Measurements from ENCODE around the gene AK4.
"Not testable (repeated sequence)": the region's sequence is repeated elsewhere in the genome, so short reads cannot be mapped to it uniquely, and the experiment has no call there.

The AK4 gene

GRCh38 chr1:65148178-65148547 lies at the start of gene AK4:
Gene AK4 (plus strand): TSS chr1:65148203. CDS start chr1:65148408, 205 bp downstream.
- H4K20me1 ChIP-seq (ENCODE audit: control insufficient read depth, insufficient read depth, low read depth, low read length); H3K9me3 ChIP-seq (ENCODE audit: control insufficient read depth, insufficient read depth, low read length); H3F3A ChIP-seq (ENCODE audit: control insufficient read depth, insufficient read depth); H3K27ac ChIP-seq (ENCODE audit: low read depth, low read length); H3K9me2 ChIP-seq (replicated peaks; ENCODE audit: control insufficient read depth, low read length); H3K36me3 ChIP-seq (ENCODE audit: control insufficient read depth, low read length): not testable (repeated sequence)
- Histone ChIP-seq H3K4me3 (ENCODE audit: low read length) (peak within 1 kb of the TSS; percentile 76), H3K27me3 (ENCODE audit: control insufficient read depth, low read length) (peaks cover 40% of the 10 kb centered on the region), H3K4me1 (ENCODE audit: control insufficient read depth, low read length) (peaks cover 16% of the 10 kb centered on the region), H3K79me2 (ENCODE audit: control insufficient read depth, low read length) (peaks cover 26% of the 10 kb centered on the region), H3K4me2 (ENCODE audit: low read length) (peak within 1 kb of the TSS; percentile 90)

GRCh38 chr1:65103807-65104206 lies 44.2 kb upstream of the AK4 start:
- Histone ChIP-seq H3K4me2 (ENCODE audit: low read length) (no peak overlapping the region), H3K27ac (ENCODE audit: low read depth, low read length) (no peak overlapping the region), H3K79me2 (ENCODE audit: control insufficient read depth, low read length) (no peaks in the 10 kb centered on the region), H3K9me3 (ENCODE audit: control insufficient read depth, insufficient read depth, low read length) (no peaks in the 10 kb centered on the region), H3F3A (ENCODE audit: control insufficient read depth, insufficient read depth) (no peaks in the 10 kb centered on the region), H3K4me1 (ENCODE audit: control insufficient read depth, low read length) (no peaks in the 10 kb centered on the region), H3K36me3 (ENCODE audit: control insufficient read depth, low read length) (no peaks in the 10 kb centered on the region), H3K9me2 (replicated peaks; ENCODE audit: control insufficient read depth, low read length) (no peaks in the 10 kb centered on the region), H3K27me3 (ENCODE audit: control insufficient read depth, low read length) (peaks cover 8% of the 10 kb centered on the region; the same call in 1 of the 2 replicates), H3K4me3 (ENCODE audit: low read length) (no peak overlapping the region), H4K20me1 (ENCODE audit: control insufficient read depth, insufficient read depth, low read depth, low read length) (no peaks in the 10 kb centered on the region)
- TF ChIP-seq EZH2phosphoT487 (IDR thresholded peaks at IDR 0.05; ENCODE audit: borderline replicate concordance, low read length) (no peak), CTCF (IDR thresholded peaks at IDR 0.05; ENCODE audit: low read depth, low read length, poor library complexity, severe bottlenecking) (no peak)

- no peaks in the 10 kb centered on the region for H4K20me1 ChIP-seq (ENCODE audit: control insufficient read depth, insufficient read depth, low read depth, low read length)
- no peak overlapping the region for H3K27ac ChIP-seq (ENCODE audit: low read depth, low read length)
- TF ChIP-seq EZH2phosphoT487 (IDR thresholded peaks at IDR 0.05; ENCODE audit: borderline replicate concordance, low read length) (no peak), CTCF (IDR thresholded peaks at IDR 0.05; ENCODE audit: low read depth, low read length, poor library complexity, severe bottlenecking) (no peak)
- H3K36me3 ChIP-seq (ENCODE audit: control insufficient read depth, low read length), result no peaks in the 10 kb centered on the region
- no peak overlapping the region for H3K4me3 ChIP-seq (ENCODE audit: low read length)
- H3K9me3 ChIP-seq (ENCODE audit: control insufficient read depth, insufficient read depth, low read length), result no peaks in the 10 kb centered on the region
- H3K79me2 ChIP-seq (ENCODE audit: control insufficient read depth, low read length), result no peaks in the 10 kb centered on the region
- H3K4me2 ChIP-seq (ENCODE audit: low read length), result no peak overlapping the region
- H3K9me2 ChIP-seq (replicated peaks; ENCODE audit: control insufficient read depth, low read length), result no peaks in the 10 kb centered on the region
- H3K4me1 ChIP-seq (ENCODE audit: control insufficient read depth, low read length), result no peaks in the 10 kb centered on the region
- H3K27me3 ChIP-seq (ENCODE audit: control insufficient read depth, low read length), result peaks cover 9% of the 10 kb centered on the region; the same call in 1 of the 2 replicates
- no peaks in the 10 kb centered on the region for H3F3A ChIP-seq (ENCODE audit: control insufficient read depth, insufficient read depth)
Observed at GRCh38 chr1:65104854-65105534, 43.0 kb upstream of the AK4 start.

GRCh38 chr1:65105596-65105995 lies 42.4 kb upstream of the AK4 start:
- no peaks in the 10 kb centered on the region for H3K9me3 ChIP-seq (ENCODE audit: control insufficient read depth, insufficient read depth, low read length)
- no peaks in the 10 kb centered on the region for H3K4me1 ChIP-seq (ENCODE audit: control insufficient read depth, low read length)
- H4K20me1 ChIP-seq (ENCODE audit: control insufficient read depth, insufficient read depth, low read depth, low read length), result no peaks in the 10 kb centered on the region
- no peaks in the 10 kb centered on the region for H3F3A ChIP-seq (ENCODE audit: control insufficient read depth, insufficient read depth)
- H3K27ac ChIP-seq (ENCODE audit: low read depth, low read length), result no peak overlapping the region
- no peak overlapping the region for H3K4me2 ChIP-seq (ENCODE audit: low read length)
- H3K36me3 ChIP-seq (ENCODE audit: control insufficient read depth, low read length), result no peaks in the 10 kb centered on the region
- H3K27me3 ChIP-seq (ENCODE audit: control insufficient read depth, low read length), result peaks cover 9% of the 10 kb centered on the region; the same call in 1 of the 2 replicates
- H3K4me3 ChIP-seq (ENCODE audit: low read length), result no peak overlapping the region
- H3K79me2 ChIP-seq (ENCODE audit: control insufficient read depth, low read length), result no peaks in the 10 kb centered on the region
- TF ChIP-seq EZH2phosphoT487 (IDR thresholded peaks at IDR 0.05; ENCODE audit: borderline replicate concordance, low read length) (no peak), CTCF (IDR thresholded peaks at IDR 0.05; ENCODE audit: low read depth, low read length, poor library complexity, severe bottlenecking) (no peak)
- no peaks in the 10 kb centered on the region for H3K9me2 ChIP-seq (replicated peaks; ENCODE audit: control insufficient read depth, low read length)

Data from DOHH2 (cell line).